ENCODE results near the gene DIP2B. TPM values are rescaled to one million over a fixed set of nuclear protein-coding genes. Genes with fewer than 3 reads are reported as not detected.

The DIP2B gene
- total RNA-seq, 1 experiment from 2014 or later: 26.1 TPM

DNA sequence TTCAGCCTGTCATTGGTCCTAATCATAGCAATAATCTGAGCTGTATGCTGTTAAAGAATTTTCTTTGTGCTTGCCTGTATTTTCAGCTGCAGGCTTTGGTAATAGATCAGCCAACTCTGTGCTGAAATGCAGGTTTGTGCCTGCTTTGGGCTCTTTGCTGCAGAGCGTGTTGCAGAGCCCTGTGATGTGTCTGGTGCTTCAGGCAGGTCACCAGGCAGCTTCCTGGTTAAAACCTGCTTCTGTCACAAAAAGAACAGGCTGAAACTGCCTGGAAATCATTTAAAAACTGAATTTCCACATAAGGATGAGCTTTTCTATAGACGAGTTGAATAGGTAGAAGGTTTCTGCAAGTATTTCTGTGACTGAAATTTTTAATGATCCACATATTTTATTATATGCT, 3.1 kb downstream of the DIP2B start (continued):
- TF ChIP-seq, protein P1, sequence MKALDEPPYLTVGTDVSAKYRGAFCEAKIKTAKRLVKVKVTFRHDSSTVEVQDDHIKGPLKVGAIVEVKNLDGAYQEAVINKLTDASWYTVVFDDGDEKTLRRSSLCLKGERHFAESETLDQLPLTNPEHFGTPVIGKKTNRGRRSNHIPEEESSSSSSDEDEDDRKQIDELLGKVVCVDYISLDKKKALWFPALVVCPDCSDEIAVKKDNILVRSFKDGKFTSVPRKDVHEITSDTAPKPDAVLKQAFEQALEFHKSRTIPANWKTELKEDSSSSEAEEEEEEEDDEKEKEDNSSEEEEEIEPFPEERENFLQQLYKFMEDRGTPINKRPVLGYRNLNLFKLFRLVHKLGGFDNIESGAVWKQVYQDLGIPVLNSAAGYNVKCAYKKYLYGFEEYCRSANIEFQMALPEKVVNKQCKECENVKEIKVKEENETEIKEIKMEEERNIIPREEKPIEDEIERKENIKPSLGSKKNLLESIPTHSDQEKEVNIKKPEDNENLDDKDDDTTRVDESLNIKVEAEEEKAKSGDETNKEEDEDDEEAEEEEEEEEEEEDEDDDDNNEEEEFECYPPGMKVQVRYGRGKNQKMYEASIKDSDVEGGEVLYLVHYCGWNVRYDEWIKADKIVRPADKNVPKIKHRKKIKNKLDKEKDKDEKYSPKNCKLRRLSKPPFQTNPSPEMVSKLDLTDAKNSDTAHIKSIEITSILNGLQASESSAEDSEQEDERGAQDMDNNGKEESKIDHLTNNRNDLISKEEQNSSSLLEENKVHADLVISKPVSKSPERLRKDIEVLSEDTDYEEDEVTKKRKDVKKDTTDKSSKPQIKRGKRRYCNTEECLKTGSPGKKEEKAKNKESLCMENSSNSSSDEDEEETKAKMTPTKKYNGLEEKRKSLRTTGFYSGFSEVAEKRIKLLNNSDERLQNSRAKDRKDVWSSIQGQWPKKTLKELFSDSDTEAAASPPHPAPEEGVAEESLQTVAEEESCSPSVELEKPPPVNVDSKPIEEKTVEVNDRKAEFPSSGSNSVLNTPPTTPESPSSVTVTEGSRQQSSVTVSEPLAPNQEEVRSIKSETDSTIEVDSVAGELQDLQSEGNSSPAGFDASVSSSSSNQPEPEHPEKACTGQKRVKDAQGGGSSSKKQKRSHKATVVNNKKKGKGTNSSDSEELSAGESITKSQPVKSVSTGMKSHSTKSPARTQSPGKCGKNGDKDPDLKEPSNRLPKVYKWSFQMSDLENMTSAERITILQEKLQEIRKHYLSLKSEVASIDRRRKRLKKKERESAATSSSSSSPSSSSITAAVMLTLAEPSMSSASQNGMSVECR (CRISPR knock-in tag; IDR thresholded peaks at IDR 0.05; ENCODE audit: borderline replicate concordance): no peak

DNA sequence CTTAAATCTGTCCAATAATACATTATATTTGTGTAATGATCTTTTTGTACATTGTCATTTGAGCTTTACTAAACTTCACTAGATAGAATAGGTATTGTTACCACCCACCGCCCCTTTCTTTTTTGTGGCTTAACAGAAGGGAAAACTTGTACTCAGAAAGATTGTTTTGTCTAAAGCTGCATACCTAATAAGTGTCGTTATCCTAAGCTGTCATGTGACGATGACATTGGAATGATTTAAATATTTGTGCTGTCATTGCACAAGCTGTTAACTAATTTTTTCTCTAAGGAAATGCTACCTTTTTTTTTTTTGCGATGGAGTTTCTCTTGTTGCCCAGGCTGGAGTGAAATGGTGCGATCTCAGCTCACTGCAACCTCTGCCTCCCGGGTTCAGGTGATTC, 3.6 kb downstream of the DIP2B start:
- H3K27ac Mint-ChIP-seq: no peak overlapping the region
- H3K4me3 Mint-ChIP-seq: no peak overlapping the region
- POLR2A ChIA-PET: interaction anchor here (0.6 to 1.3 kb wide), 3 partner anchors 9 to 92 kb away, joined by 3 to 6 read pairs (median 4); no protein-coding TSS in a partner anchor
- peaks cover 31% of the 10 kb centered on the region for H3K4me1 Mint-ChIP-seq
- CTCF ChIA-PET: interaction anchor here (1.0 to 3.5 kb wide), 4 partner anchors 29 to 257 kb away, joined by 3 to 17 read pairs (median 4); no protein-coding TSS in a partner anchor
- TF ChIP-seq MYBL2 (CRISPR knock-in tag; IDR thresholded peaks at IDR 0.05) (no peak), EMX1 (CRISPR knock-in tag; IDR thresholded peaks at IDR 0.05) (no peak), NFE2L1 (CRISPR knock-in tag; IDR thresholded peaks at IDR 0.05) (no peak), ZNF138 (CRISPR knock-in tag; conservative IDR thresholded peaks at IDR 0.05) (no peak), ZNF219 (CRISPR knock-in tag; IDR thresholded peaks at IDR 0.05; ENCODE audit: borderline replicate concordance) (no peak), MXD4 (CRISPR knock-in tag; IDR thresholded peaks at IDR 0.05; ENCODE audit: borderline replicate concordance) (no peak), ZNF396 (CRISPR knock-in tag; IDR thresholded peaks at IDR 0.05; ENCODE audit: borderline replicate concordance) (no peak)
- TF ChIP-seq, protein P2, sequence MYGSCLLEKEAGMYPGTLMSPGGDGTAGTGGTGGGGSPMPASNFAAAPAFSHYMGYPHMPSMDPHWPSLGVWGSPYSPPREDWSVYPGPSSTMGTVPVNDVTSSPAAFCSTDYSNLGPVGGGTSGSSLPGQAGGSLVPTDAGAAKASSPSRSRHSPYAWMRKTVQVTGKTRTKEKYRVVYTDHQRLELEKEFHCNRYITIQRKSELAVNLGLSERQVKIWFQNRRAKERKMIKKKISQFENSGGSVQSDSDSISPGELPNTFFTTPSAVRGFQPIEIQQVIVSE (CRISPR knock-in tag; IDR thresholded peaks at IDR 0.05; ENCODE audit: borderline replicate concordance): no peak
- TF ChIP-seq, protein P3, sequence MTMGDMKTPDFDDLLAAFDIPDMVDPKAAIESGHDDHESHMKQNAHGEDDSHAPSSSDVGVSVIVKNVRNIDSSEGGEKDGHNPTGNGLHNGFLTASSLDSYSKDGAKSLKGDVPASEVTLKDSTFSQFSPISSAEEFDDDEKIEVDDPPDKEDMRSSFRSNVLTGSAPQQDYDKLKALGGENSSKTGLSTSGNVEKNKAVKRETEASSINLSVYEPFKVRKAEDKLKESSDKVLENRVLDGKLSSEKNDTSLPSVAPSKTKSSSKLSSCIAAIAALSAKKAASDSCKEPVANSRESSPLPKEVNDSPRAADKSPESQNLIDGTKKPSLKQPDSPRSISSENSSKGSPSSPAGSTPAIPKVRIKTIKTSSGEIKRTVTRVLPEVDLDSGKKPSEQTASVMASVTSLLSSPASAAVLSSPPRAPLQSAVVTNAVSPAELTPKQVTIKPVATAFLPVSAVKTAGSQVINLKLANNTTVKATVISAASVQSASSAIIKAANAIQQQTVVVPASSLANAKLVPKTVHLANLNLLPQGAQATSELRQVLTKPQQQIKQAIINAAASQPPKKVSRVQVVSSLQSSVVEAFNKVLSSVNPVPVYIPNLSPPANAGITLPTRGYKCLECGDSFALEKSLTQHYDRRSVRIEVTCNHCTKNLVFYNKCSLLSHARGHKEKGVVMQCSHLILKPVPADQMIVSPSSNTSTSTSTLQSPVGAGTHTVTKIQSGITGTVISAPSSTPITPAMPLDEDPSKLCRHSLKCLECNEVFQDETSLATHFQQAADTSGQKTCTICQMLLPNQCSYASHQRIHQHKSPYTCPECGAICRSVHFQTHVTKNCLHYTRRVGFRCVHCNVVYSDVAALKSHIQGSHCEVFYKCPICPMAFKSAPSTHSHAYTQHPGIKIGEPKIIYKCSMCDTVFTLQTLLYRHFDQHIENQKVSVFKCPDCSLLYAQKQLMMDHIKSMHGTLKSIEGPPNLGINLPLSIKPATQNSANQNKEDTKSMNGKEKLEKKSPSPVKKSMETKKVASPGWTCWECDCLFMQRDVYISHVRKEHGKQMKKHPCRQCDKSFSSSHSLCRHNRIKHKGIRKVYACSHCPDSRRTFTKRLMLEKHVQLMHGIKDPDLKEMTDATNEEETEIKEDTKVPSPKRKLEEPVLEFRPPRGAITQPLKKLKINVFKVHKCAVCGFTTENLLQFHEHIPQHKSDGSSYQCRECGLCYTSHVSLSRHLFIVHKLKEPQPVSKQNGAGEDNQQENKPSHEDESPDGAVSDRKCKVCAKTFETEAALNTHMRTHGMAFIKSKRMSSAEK (CRISPR knock-in tag; IDR thresholded peaks at IDR 0.05; ENCODE audit: borderline replicate concordance): no peak
- TF ChIP-seq, protein P4, sequence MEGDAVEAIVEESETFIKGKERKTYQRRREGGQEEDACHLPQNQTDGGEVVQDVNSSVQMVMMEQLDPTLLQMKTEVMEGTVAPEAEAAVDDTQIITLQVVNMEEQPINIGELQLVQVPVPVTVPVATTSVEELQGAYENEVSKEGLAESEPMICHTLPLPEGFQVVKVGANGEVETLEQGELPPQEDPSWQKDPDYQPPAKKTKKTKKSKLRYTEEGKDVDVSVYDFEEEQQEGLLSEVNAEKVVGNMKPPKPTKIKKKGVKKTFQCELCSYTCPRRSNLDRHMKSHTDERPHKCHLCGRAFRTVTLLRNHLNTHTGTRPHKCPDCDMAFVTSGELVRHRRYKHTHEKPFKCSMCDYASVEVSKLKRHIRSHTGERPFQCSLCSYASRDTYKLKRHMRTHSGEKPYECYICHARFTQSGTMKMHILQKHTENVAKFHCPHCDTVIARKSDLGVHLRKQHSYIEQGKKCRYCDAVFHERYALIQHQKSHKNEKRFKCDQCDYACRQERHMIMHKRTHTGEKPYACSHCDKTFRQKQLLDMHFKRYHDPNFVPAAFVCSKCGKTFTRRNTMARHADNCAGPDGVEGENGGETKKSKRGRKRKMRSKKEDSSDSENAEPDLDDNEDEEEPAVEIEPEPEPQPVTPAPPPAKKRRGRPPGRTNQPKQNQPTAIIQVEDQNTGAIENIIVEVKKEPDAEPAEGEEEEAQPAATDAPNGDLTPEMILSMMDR (IDR thresholded peaks at IDR 0.05): no peak
- TF ChIP-seq, protein P5, sequence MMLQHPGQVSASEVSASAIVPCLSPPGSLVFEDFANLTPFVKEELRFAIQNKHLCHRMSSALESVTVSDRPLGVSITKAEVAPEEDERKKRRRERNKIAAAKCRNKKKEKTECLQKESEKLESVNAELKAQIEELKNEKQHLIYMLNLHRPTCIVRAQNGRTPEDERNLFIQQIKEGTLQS (CRISPR knock-in tag; conservative IDR thresholded peaks at IDR 0.05): no peak
- TF ChIP-seq, protein P6, sequence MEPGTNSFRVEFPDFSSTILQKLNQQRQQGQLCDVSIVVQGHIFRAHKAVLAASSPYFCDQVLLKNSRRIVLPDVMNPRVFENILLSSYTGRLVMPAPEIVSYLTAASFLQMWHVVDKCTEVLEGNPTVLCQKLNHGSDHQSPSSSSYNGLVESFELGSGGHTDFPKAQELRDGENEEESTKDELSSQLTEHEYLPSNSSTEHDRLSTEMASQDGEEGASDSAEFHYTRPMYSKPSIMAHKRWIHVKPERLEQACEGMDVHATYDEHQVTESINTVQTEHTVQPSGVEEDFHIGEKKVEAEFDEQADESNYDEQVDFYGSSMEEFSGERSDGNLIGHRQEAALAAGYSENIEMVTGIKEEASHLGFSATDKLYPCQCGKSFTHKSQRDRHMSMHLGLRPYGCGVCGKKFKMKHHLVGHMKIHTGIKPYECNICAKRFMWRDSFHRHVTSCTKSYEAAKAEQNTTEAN (CRISPR knock-in tag; IDR thresholded peaks at IDR 0.05): no peak
- TF ChIP-seq, protein P7, sequence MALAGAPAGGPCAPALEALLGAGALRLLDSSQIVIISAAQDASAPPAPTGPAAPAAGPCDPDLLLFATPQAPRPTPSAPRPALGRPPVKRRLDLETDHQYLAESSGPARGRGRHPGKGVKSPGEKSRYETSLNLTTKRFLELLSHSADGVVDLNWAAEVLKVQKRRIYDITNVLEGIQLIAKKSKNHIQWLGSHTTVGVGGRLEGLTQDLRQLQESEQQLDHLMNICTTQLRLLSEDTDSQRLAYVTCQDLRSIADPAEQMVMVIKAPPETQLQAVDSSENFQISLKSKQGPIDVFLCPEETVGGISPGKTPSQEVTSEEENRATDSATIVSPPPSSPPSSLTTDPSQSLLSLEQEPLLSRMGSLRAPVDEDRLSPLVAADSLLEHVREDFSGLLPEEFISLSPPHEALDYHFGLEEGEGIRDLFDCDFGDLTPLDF (CRISPR knock-in tag; IDR thresholded peaks at IDR 0.05): no peak
- TF ChIP-seq, protein P8, sequence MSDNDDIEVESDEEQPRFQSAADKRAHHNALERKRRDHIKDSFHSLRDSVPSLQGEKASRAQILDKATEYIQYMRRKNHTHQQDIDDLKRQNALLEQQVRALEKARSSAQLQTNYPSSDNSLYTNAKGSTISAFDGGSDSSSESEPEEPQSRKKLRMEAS (CRISPR knock-in tag; IDR thresholded peaks at IDR 0.05): no peak
- H3K9me3 Mint-ChIP-seq: no peaks in the 10 kb centered on the region
- H3K27me3 Mint-ChIP-seq (ENCODE audit: low read depth): no peaks in the 10 kb centered on the region
- DNase-seq (ENCODE audit: low spot score): no peak
- no peak for ATAC-seq
- no peaks in the 10 kb centered on the region for H3K36me3 Mint-ChIP-seq
